Stimulated activated CD8-positive, alpha-beta memory T cell treated with anti-CD3 and anti-CD28 coated beads, Interleukin-7, amount 100 ng/mL, for 24 hours (primary cell): ENCODE data around the gene MAPT.
"Not testable (repeated sequence)": the region's sequence is repeated elsewhere in the genome, so short reads cannot be mapped to it uniquely, and the experiment has no call there.

ENCODE experiments used
- DNase-seq: peaks from one replicate; pipeline ENCODE4 v3.0.0-alpha.2; 2020; ENCODE audit warnings: low read depth

The MAPT gene

GRCh38 chr17:46010597-46011186 lies 116.3 kb downstream of the MAPT start:
- DNase-seq: no peak

GRCh38 chr17:46011711-46012505 lies 117.6 kb downstream of the MAPT start:
- DNase-seq: no peak

- DNase-seq: no peak
Observed at GRCh38 chr17:46012506-46013079, 118.2 kb downstream of the MAPT start.

GRCh38 chr17:46013127-46013501 lies 118.8 kb downstream of the MAPT start:
- no peak for DNase-seq

GRCh38 chr17:46013502-46014165 lies 119.3 kb downstream of the MAPT start:
- DNase-seq: no peak

- DNase-seq: not testable (repeated sequence)
Observed at GRCh38 chr17:46019408-46019925, 125.1 kb downstream of the MAPT start.

GRCh38 chr17:46020023-46020761 lies 125.8 kb downstream of the MAPT start:
- peak; percentile 34 for DNase-seq

- DNase-seq: no peak
Observed at GRCh38 chr17:46020998-46021397, 126.6 kb downstream of the MAPT start.

- DNase-seq: not testable (repeated sequence)
Observed at GRCh38 chr17:46023366-46023765, 129.0 kb downstream of the MAPT start.

GRCh38 chr17:46023783-46024388 lies 129.5 kb downstream of the MAPT start:
- no peak for DNase-seq

- no peak for DNase-seq
Observed at GRCh38 chr17:46024590-46024989, 130.2 kb downstream of the MAPT start.

- DNase-seq: no peak
Observed at GRCh38 chr17:46025060-46025459, 130.7 kb downstream of the MAPT start.

- DNase-seq: no peak
Observed at GRCh38 chr17:46025510-46026165, 131.3 kb downstream of the MAPT start.

- DNase-seq: no peak
Observed at GRCh38 chr17:46026166-46027047, 132.1 kb downstream of the MAPT start.

GRCh38 chr17:46027048-46027975 lies 133.0 kb downstream of the MAPT start:
- no peak for DNase-seq

- no peak for DNase-seq
Observed at GRCh38 chr17:46027976-46028325, 133.6 kb downstream of the MAPT start.

GRCh38 chr17:46028374-46028773 lies 134.0 kb downstream of the MAPT start:
- DNase-seq: no peak

- DNase-seq: no peak
Observed at GRCh38 chr17:46028981-46029565, 134.7 kb downstream of the MAPT start.

- no peak for DNase-seq
Observed at GRCh38 chr17:46029627-46030026, 135.3 kb downstream of the MAPT start.
